H1 (cell line): Measurements from ENCODE around the gene VASP. TPM values are rescaled to one million over a fixed set of nuclear protein-coding genes. Genes with fewer than 3 reads are reported as not detected.
A peak's percentile ranks its signal among the peaks of the same experiment; 100 is the strongest.

Source experiments
- CHD2 ChIP-seq: IDR thresholded peaks from 2 replicates; pipeline ENCODE4 v1.6.1; 2012; ENCODE audit warnings: low read length, improper control_type of control experiment
- CREB1 ChIP-seq: IDR thresholded peaks from 2 replicates; pipeline ENCODE4 v1.6.1; 2012; ENCODE audit warnings: inconsistent platforms
- EP300 ChIP-seq, 2 experiments: IDR thresholded peaks; 1 replicate in 1 of 2; 2 replicates in 1 of 2; pipeline ENCODE4 v1.6.1; 2011 to 2012; ENCODE audit warnings: low read depth in 2 of 2, low read length in 2 of 2, mild to moderate bottlenecking in 2 of 2, borderline replicate concordance in 1 of 2, inconsistent platforms in 1 of 2, moderate library complexity in 1 of 2
- HDAC2 ChIP-seq, 2 experiments: fragments of 300-600 bp in 1 of 2; sonication (generic) in 1 of 2; IDR thresholded peaks; 2 replicates each; pipeline ENCODE4 v1.6.1; 2011 to 2012; ENCODE audit warnings: low read depth in 2 of 2, low read length in 2 of 2, mild to moderate bottlenecking in 2 of 2, moderate library complexity in 2 of 2, borderline replicate concordance in 1 of 2, inconsistent platforms in 1 of 2
- KDM1A ChIP-seq: fragments of 200-600, 300-600 bp; sonication (generic); IDR thresholded peaks from 2 replicates; pipeline ENCODE4 v1.7.1; 2016; ENCODE audit warnings: mild to moderate bottlenecking, low read length, borderline replicate concordance
- MAFK ChIP-seq: IDR thresholded peaks from 2 replicates; pipeline ENCODE4 v1.6.1; 2012; ENCODE audit warnings: low read depth, mild to moderate bottlenecking, improper control_type of control experiment, low read length
- RNF2 ChIP-seq: fragments of 200-900, 300-1000 bp; sonication (generic); IDR thresholded peaks from 2 replicates; pipeline ENCODE4 v1.7.1; 2016; ENCODE audit warnings: borderline replicate concordance, low read depth, mild to moderate bottlenecking, antibody characterized with exemption, low read length; ENCODE audit not compliant: poor library complexity, severe bottlenecking; ENCODE audit errors: missing control alignments
- SIN3A ChIP-seq, 2 experiments: IDR thresholded peaks in 1 of 2; conservative IDR thresholded peaks in 1 of 2; 2 replicates each; pipeline ENCODE4 v1.6.1; 2011 to 2012; ENCODE audit warnings: low read length in 2 of 2, improper control_type of control experiment in 1 of 2, low read depth in 1 of 2, mild to moderate bottlenecking in 1 of 2
- SIX5 ChIP-seq: IDR thresholded peaks from 2 replicates; pipeline ENCODE4 v1.6.1; 2011; ENCODE audit warnings: mild to moderate bottlenecking, low read depth, low read length
- TCF12 ChIP-seq: IDR thresholded peaks from 2 replicates; pipeline ENCODE4 v1.6.1; 2011; ENCODE audit warnings: low read depth, mild to moderate bottlenecking, low read length
- polyA plus RNA-seq, 7 experiments: library from polyadenylated mRNA; depleted of rRNA in 3 of 7; stranded (reverse) in 5 of 7; unstranded in 2 of 7; fragments of >200 nt in 5 of 7; fragments of 200-250 nt in 2 of 7; gene quantifications; 1 replicate in 5 of 7; 2 replicates in 1 of 7; 4 replicates in 1 of 7; pipeline versions ENCODE4 v1.2.1 to v1.2.3, GENCODE V29; 2011 to 2013; ENCODE audit warnings: missing spikeins in 2 of 7, mixed read lengths in 2 of 7
- total RNA-seq: library from RNA; stranded (reverse); fragmentation: NEBNext Ultra II Directional; extraction: Animal tissue kit (Norgen Biotek cat#: 25700); gene quantifications from 2 replicates; pipeline ENCODE4 v1.2.1, GENCODE V29; 2021

Gene VASP
- total and polyA plus RNA-seq, 2 of the 8 experiments (the other 6 are each of a cell fraction or from before 2014, with no cell fraction given): 89.7 to 135 TPM

GRCh38 chr19:45492627-45493470 is 14.4 kb upstream of the VASP start (continued):
- TF ChIP-seq RNF2: no peak
- 0 out of 4 replicates have a peak, but pooled peaks have one; percentile 39 to 57 for TF ChIP-seq SIN3A (conservative IDR thresholded peaks at IDR 0.05 in 1 of 2, IDR thresholded peaks at IDR 0.05 in 1 of 2; ENCODE audit: low read depth in 1 of 2, low read length in 2 of 2)
- TF ChIP-seq EP300 (IDR thresholded peaks at IDR 0.05; ENCODE audit: borderline replicate concordance in 1 of 2, low read depth in 2 of 2, low read length in 2 of 2): peak in 1 of 2 experiments; percentile 38; a peak in 1 of 3 replicates
- TF ChIP-seq CHD2: peak; percentile 49; the same call in 1 of the 2 replicates
- TF ChIP-seq SIX5: no peak
- TF ChIP-seq TCF12: peak; percentile 45; the same call in 1 of the 2 replicates
- TF ChIP-seq HDAC2 (IDR thresholded peaks at IDR 0.05; ENCODE audit: borderline replicate concordance in 1 of 2, low read depth in 2 of 2, low read length in 2 of 2): peak in 1 of 2 experiments; percentile 54; a peak in 1 of 4 replicates
- peak; percentile 88; the same call in 1 of the 2 replicates for TF ChIP-seq KDM1A
- TF ChIP-seq MAFK: no peak
- TF ChIP-seq CREB1: 0 out of 2 replicates have a peak, but pooled peaks have one; percentile 38
